Globus pallidus (tissue), 1 donor: ENCODE results near the gene SH2D3C.

Experiments used
- DNase-seq: peaks from one replicate; pipeline ENCODE4 v3.0.0-alpha.2; 2015; ENCODE audit warnings: low spot score

SH2D3C gene, protein sequence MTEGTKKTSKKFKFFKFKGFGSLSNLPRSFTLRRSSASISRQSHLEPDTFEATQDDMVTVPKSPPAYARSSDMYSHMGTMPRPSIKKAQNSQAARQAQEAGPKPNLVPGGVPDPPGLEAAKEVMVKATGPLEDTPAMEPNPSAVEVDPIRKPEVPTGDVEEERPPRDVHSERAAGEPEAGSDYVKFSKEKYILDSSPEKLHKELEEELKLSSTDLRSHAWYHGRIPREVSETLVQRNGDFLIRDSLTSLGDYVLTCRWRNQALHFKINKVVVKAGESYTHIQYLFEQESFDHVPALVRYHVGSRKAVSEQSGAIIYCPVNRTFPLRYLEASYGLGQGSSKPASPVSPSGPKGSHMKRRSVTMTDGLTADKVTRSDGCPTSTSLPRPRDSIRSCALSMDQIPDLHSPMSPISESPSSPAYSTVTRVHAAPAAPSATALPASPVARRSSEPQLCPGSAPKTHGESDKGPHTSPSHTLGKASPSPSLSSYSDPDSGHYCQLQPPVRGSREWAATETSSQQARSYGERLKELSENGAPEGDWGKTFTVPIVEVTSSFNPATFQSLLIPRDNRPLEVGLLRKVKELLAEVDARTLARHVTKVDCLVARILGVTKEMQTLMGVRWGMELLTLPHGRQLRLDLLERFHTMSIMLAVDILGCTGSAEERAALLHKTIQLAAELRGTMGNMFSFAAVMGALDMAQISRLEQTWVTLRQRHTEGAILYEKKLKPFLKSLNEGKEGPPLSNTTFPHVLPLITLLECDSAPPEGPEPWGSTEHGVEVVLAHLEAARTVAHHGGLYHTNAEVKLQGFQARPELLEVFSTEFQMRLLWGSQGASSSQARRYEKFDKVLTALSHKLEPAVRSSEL

DNA sequence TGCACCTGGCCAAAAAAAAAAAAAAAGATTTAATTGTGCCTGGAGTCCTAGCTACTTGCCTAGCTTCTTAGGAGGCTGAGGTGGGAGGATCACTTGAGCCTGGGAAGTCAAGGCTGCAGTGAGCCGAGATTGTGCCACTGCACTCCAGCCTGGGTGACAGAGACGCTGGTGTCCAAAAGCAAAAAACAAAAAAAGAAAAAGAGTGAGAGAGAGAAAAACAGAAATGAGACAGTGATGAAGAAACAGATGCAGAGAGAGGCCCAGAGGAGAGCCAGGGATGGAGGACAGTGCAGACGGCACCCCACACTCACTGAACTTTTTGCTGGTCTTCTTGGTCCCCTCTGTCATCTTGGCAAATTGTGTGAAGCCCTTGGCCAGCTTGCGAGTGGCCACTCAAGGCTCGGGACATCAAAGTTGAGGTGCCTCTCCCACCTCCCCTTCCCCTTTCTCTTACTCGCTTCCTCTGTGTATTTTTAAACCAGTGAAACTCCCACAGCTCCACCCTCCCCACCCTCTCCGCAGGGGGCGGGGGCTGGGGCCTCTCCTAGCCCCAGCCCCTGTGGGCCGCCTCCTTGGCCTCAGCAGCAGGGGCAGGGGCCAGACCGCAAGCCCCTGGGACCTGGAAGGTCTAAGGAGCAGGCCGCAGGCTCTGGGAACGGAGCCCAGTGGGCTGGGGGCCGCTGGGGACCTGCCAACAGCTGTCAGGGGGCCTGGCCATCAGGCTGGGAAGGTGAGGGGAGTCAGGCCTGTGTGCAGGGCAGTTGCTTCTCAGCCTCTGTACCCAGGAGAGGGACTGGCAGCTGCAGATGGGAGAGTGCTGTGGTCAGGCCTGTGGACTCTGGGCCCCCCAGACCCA lies at the start of gene SH2D3C:
TSS of gene SH2D3C (minus strand) at position 387 of the 856 bp plus-strand sequence. CDS start at position 348, 39 bp downstream.
- DNase-seq: no peak

DNA sequence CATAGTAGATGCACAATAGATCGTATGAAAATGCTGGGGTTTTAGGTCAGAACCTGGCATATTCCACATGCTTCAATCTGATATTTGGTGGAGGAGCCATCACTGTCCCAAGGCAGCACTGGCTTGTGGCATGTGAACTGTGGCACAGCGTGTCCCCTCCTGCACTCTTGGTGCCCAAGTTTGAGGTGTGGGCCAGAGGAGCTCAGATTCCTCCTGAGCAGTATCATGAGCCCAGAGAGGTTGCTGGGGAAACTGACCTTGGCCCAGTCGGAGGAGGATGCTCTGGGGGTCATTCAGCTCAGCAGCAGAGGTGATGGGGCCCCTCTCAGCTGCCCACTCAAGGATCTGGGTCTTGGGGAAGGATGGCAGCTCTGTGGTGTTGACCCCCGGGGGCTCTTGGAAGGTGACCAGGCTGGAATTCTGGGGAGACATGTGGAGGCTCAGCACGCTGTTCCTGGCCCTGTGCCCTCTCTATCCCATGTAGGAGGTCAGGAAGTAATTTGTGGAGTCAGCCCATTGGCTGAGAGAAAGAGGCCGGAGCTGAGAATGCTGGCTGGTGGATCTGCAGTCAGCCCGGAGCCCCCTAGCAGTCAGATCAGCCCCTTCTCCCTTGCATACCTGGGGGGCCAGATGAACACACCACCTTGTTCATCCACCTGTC lies 47.9 kb upstream of the SH2D3C start:
- DNase-seq: no peak

DNA sequence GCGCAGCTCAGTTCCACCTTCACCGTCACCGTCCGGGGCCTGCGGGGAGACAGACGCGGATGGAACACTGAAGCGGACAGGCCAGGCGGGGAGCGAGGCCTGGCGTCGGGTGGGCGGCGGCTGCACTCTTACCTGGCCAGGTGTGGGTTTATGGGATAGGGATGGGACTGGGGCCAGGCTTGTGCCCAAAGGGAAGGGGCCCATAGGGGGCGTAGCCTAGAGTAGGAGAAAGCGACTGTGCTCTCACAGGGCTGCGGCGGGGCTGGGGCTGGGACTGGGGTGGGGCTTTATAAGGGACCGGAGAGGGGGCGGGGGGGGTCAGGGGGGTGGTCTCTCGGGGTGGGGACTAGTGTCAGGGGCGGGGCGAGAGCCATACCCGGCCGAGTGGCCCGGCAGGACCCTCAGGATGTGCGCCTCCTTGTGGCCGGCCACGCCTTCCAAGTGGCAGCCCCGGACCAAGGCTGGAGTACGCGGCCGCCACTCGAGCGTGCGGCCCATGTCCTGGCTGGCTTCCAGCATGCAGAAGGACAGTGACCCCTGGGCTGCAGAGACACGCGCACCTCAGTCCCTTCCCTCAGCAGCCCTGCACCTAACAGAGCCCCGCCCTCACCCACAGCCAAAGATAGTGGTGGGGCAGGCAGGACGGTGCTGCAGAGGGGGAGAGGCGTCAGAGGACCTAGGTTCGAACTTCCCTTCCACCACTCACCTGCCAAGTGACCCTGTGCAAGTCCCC lies 47.0 kb upstream of the SH2D3C start:
- DNase-seq: no peak

DNA sequence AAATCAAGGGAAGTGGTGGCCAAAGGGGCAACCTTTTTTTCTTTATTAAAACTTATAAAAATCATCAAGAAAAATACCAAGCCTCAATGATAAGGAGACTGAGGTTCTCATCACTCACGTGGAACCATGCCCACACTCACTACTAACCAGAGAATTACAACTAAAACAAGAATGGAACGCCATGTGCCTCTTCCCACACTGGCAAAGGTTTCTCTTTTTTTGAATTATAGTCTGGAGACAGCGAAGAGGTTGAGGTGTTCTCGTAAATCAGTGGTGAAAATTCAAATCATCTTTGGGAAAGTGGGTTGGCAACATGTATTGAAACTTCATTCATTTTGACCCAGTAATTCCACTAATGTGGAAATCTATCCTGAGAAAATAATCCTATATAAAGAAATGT lies 43.6 kb upstream of the SH2D3C start:
- DNase-seq: no peak

DNA sequence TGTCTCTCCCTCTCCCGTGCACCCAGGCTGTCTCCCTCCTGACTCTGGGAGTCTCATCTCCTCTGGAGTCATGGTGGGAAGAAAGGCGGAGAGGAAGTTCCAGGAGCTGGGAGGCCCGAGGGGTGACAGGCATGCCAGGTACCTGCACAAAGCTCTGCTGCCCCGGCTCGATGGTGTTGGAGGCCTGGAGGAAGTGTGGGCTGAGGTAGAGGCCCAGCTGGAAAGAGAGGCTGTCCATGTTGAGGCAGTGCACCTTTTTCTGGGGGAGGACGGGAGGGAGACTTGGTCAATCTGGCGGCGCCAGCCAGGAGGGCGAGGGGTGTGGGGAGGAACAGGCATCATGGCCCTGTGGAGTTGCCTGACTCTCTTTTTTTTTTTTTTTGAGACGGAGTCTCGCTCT lies 40.1 kb upstream of the SH2D3C start:
- DNase-seq: no peak

DNA sequence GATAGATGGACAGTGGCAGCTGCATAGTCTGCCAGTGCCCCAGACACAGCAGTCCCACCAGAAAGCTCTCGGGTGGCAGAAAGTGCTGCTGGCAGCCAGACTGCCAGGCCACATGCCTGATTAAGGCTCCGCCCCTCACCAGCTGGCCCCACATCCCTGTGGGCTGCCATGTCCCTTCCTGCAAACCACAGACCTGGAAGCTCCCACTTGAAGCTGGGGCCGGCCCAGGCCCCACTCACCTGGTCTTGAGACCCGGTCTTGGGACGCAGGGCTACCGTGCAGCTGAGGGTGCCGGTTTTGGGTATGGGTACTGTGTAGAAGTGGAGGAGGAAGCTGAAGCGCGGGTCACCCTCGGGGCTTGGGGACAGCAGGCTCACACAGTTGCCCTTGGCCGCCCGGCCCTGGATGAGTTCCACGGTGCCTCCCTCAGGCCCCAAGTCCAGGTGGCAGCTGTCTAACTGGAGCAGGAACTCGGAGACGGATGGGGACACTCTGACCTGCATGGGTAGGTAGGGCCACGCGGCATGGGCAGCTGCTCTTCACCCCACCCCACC lies 39.5 kb upstream of the SH2D3C start:
- DNase-seq: no peak

DNA sequence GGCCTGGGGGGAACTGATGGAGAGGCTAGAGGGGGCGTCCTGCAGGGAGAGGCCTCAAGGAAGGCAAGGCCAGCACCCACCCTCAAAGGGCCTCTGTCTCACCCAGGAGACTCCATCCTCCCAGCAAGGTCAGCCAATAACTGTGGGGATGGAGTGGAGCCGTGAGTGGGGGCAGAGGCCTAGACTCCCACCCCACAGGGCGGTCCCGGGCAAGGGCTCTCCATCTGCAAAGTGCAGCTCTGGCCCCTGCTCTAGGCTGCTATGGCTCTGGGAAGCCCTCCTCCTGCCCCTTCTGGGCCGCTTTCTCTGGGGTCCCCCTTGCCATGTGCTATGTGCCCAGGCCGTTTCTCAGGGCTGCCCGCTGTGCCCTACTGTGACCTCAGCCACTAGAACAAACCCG lies 38.3 kb upstream of the SH2D3C start:
- no peak for DNase-seq

DNA sequence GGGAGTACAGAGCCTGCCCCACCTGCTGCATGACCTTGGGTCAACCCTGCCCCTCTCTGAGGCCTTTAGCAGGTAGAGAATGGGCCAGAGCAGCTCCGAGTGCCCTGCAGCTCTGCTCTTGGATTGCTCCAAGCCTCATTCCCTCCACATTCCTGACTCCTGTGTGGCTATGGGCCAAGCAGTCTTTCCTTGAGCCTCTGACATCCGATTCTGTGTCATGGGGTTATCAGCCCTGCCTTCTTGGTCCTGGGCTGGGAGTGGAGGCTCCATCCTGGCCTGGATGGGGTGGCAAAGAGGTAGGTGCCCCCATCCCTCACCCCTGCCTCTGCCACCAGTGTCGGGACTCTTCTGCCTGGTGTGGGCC lies 37.9 kb upstream of the SH2D3C start:
- no peak for DNase-seq

DNA sequence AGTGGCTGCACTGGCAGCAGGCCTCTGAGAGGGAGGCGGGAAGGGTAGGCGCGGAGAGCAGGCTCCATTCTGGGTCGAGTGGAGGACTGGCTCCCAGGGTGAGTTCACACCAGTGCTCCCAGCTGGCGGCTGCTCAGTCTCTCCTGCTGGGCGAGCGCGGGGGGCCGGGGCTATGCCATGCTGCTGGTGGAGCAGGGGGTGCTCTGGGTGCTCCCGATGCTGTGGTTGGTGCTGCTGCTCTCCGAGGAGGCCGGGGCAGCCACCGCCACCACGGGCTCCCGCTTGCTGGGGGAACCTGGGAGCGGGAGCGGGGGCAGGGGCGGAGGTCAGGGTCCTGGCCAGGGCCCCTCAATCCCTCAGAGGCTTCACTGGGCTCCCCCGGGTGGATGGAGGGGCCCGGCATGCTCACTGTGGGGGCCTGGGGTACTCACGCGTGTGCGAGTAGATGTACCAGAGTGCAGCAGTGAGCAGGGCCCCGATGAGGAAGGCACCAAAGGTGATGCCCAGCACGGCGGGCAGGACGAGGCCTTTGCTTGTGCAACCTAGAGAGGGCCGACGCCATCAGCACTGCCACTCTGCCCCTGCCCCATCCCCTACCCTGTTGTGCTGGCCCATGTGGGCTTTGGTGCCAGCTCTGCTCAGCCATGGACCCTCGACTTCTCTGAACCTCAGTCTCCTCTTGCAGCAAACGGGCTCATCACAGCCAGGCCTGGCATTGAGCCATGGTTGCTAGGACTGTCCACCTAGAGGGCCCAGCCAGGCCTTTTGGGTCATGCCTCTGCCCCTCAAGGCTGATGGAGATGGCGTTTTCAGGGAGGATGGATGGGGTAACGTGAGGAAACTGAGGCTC lies 37.3 kb upstream of the SH2D3C start:
- DNase-seq: no peak

DNA sequence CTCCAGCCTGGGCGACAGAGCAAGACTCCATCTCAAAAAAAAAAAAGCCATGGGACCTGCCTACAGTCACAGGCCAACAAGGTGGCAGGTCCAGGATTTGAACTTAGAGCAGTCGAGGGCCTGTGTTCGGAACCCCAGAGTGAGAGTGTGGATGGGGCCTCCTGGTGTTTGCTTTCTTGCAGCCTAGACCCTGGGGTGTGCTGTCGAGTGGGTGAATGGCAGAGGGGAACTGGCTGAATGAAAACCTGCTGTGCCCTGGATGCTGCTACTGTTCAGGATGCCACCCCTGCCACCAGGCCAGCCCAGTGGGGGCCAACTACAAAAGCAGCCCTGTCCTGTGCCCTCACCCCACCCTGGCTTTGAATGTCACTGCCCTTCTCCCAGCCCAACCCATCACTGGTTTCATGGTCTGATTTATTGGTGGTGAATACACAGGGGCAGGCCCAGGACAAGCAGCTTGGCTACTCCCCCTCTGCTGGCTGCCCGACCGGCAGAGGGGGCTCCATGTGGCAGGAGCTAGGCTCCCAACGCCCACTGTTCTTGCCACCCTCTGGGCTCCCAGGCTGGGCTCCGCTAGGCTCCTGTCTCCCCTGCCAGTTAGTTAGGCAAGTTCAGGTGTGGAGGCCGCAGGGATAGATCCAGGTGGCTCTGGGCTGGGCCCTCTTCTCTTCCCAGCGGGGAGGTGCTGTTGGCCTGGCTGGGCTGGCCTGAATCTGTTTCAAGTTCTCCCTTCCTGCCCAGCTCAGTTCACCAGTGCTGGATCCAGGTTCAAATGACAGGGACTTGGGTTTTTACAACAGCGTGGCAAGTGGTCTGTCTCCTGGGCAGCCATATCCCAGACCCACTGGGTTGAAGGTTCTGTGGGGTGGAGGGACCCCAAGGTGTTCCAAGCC lies 36.4 kb upstream of the SH2D3C start:
- DNase-seq: no peak

DNA sequence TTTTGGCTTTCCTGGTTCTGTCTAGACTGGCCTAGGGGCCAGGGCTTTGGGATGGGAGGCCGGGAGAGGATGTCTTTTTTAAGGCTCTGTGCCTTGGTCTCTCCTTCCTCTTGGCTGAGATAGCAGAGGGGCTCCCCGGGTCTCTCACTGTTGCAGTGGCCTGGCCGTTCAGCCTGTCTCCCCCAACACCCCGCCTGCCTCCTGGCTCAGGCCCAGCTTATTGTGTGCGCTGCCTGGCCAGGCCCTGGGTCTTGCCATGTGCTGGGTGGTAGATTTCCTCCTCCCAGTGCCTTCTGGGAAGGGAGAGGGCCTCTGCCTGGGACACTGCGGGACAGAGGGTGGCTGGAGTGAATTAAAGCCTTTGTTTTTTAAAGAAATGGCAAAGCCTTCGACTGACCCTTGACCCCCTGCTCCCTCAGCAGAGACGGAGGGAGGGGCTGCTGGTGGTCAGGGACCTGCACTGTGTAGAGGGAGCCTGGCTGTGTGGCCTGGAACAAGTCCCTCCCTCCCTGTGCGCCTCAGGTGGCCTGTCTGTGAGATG lies 35.3 kb upstream of the SH2D3C start:
- DNase-seq: no peak

DNA sequence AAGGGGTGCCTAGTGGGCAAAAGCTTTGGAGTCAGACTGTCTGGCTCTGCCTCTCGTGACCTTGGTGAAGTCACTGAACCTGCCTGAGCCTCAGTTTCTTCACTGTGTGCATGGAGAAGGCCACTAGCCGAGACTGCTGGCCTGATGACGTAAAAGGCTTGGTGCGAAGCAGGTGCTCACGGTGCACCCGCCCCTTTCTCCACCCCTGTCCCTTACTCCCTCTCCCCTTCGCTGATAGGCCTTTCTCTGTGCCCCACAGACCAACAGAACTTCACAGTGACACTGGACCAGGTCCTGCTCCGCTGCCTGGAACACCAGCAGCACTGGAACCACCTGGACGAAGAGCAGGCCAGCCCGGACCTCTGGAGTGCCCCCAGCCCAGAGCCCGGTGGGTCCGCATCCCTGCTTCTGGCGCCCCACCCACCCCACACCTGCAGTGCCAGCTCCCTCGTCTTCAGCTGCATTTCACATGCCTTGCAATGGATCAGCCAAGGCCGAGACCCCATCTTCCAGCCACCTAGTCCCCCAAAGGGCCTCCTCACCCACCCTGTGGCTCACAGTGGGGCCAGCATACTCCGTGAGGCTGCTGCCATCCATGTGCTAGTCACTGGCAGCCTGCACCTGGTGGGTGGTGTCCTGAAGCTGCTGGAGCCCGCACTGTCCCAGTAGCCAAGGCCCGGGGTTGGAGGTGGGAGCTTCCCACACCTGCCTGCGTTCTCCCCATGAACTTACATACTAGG lies 34.6 kb upstream of the SH2D3C start:
- DNase-seq: no peak

DNA sequence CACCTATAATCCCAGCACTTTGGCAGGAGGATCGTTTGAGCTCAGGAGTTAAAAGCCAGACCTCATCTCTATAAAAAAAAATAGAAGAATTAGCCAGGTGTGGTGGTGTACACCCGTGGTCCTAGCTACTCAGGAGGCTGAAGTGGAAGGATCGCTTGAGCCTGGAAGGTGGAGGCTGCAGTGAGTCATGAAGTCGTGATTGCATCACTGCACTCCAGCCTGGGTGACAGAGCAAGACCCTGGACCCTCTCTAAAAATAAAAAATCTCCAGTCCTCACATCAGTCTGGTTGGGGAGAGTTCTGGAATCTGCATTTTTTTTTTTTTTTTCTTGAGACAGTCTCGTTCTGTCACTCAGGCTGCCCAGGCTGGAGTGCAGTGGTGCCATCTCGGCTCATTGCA lies 33.5 kb upstream of the SH2D3C start:
- DNase-seq: no peak

DNA sequence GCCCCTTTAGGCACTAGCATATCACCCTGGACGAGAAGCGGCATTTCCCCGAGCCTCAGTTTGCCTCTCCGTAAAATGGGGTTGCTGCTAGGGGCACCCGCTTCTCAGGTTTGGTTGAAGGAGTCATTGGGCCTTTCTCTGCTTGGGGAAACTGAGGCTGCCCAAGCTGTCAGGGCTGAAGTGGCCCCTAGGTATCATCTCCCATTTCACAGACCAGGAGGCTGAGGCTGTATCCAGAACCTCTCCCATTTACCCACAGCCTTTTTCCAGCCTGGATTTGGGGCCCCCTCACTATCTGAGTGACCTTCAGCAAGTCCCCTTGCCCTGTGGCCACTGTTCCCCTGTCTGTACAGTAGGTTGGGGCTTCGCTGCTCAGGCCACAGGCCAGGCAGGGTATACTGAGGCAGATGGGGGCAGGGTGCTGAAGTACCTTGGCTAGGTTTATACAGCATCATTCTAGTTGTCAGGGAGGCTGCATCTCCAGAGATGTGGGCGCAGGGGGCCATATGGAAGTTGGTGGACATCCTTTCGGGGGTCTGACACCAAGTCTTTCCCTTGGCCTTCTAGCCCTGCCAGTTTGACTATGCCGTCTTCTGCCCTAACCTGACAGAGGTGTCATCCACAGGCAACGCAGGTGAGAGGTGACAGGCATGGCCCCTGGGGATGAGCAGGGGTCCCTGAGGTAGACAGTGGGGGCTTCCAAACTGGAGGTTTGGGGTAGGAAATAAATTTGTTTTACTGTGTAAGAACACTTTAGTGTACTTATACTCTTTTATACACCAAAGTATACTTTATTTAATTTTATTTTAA lies 32.1 kb upstream of the SH2D3C start:
- no peak for DNase-seq

DNA sequence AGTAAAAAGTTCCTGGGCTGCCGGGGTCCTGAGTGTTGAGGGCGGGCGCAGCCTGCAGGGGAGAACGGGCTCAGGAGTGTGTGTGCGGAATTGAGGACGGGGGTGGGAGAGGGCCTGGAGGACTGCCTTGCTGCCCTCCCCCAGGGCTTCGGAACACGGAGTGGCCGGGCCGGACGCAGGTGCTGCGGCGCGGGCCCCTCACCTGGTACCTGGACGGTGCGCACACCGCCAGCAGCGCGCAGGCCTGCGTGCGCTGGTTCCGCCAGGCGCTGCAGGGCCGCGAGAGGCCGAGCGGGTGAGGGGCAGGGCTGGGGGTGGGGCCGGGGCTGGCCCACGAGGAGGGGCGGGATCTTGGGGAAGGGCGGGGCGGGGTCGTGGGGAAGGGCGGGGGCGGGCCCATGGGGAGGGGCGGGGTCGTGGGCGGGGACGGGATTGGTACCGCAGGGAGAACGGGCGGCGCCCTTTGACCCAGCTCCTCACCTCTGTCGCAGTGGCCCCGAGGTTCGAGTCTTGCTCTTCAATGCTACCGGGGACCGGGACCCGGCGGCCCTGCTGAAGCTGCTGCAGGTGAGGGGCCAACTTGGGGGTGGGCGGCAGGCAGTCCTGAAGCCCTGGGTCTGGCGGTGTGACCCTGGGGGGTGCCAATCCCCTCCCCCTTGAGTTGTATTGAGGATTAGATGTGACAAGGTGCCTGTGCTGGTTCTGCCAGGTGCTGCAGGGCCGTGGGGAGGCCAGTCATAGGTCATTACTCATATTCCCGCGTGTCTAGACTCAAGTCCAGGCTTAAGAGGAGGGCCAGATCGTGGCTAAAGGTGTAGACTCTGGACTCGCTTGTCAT lies 31.3 kb upstream of the SH2D3C start:
- no peak for DNase-seq

DNA sequence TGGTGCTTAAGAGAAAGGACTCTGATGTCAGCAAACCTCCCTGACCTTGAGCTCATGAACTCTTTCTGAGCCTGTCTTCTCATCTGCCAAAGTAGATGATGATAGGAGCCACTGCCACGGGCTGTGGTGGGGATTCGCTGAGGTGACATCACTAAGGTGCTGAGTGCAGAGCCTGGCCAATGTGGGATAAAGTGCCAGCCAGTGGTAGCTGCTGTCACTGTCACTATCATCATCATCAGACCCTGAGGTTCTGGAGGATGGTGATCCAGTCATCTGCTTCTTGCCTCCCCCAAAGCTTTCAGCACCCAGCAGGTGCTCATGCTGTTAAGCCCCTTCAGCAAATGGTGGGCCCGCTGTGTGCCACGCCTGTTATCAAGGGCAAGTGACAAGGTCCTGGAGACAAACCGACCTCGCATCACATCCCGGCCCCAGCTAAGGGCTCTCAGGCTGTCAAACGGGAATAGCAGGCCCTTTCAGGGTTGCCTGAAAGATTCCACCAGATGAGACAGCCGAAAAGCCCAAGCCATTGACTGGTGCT lies 30.6 kb upstream of the SH2D3C start:
- no peak for DNase-seq
